Astrocyte (in vitro differentiated cells and primary cell): ENCODE data around the gene SCGB1D2.

ENCODE experiments used
- EZH2 ChIP-seq: IDR thresholded peaks from 2 replicates; pipeline ENCODE4 v1.6.1; 2012; ENCODE audit warnings: mild to moderate bottlenecking, low read length, inconsistent platforms; ENCODE audit not compliant: insufficient read depth
- TF ChIP-seq, protein P1 (sequence below): IDR thresholded peaks from 2 replicates; pipeline ENCODE4 v1.5.1; 2011; ENCODE audit warnings: low read depth, mild to moderate bottlenecking, inconsistent platforms, low read length, moderate library complexity; ENCODE audit not compliant: insufficient read depth

DNA sequence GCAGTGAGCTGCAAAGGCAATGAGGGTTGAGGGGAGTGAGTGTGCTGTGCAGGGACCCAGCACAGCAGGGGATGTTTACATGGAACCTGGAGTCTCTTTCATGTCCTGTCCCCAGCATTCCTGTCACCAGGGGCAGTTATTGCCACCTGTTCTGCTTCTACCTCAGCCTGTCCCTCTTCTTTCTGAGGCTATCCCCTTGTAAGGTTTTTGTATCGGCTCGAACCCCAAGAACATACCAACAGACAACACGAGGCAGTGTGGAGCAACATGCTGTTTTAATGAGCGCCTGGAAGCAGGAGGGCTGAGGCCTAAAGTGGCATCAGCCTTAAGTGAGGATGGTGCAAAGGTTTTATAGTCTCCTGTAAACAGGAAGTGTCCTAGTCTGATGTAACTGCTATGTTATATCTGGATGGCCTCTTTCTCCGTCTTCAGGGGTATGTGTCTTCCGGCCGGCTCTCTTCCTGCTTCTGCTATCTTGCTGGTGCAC is 31.8 kb downstream of the SCGB1D2 start:
- TF ChIP-seq, protein P1, sequence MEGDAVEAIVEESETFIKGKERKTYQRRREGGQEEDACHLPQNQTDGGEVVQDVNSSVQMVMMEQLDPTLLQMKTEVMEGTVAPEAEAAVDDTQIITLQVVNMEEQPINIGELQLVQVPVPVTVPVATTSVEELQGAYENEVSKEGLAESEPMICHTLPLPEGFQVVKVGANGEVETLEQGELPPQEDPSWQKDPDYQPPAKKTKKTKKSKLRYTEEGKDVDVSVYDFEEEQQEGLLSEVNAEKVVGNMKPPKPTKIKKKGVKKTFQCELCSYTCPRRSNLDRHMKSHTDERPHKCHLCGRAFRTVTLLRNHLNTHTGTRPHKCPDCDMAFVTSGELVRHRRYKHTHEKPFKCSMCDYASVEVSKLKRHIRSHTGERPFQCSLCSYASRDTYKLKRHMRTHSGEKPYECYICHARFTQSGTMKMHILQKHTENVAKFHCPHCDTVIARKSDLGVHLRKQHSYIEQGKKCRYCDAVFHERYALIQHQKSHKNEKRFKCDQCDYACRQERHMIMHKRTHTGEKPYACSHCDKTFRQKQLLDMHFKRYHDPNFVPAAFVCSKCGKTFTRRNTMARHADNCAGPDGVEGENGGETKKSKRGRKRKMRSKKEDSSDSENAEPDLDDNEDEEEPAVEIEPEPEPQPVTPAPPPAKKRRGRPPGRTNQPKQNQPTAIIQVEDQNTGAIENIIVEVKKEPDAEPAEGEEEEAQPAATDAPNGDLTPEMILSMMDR: no peak
- no peak for TF ChIP-seq EZH2
